ENCODE results near the gene PARD3B. TPM values are rescaled to one million over a fixed set of nuclear protein-coding genes. Genes with fewer than 3 reads are reported as not detected.
A peak's percentile ranks its signal among the peaks of the same experiment; 100 is the strongest.

PARD3B gene
- total and polyA plus RNA-seq, 2 of the 4 experiments (the other 2 are of a cell fraction) = 3.3 to 15.6 TPM

DNA sequence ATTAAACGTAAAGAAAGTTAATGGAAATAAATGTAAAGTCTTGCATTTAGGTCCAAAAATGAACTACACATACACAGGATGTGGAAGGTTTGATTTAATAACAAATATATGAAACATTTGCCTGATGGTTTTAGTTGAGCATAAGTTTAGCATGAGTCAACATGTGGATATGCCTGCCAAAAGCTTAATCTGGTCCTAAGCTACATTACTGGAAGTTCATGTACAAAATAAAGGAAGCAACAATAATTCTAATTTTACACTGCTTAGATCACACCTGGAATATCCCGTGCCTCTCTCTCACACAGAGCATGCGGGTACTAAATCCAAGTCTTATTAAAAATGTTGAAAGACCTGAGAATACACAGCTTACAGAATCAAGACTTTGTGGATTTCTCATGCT lies 860.5 kb downstream of the PARD3B start:
- Histone ChIP-seq H2BK20ac (ENCODE audit: low read depth, low read length) (peak overlapping the region; percentile 84), H3K79me1 (ENCODE audit: low read depth in 1 of 2, low read length in 2 of 2) (no peaks in the 10 kb centered on the region), H3K4ac (ENCODE audit: low read depth, low read length) (peak overlapping the region; percentile 82), H2BK120ac (ENCODE audit: low read depth, low read length) (peak overlapping the region; percentile 87), H3K27me3 (ENCODE audit: control insufficient read depth, insufficient read depth, low read length) (no peaks in the 10 kb centered on the region), H3K4me1 (ENCODE audit: control insufficient read depth, insufficient read depth, low read length) (peaks cover 9% of the 10 kb centered on the region), H2BK15ac (ENCODE audit: low read depth, low read length) (peak overlapping the region; percentile 68; the same call in 1 of the 3 replicates), H2AK9ac (replicated peaks; ENCODE audit: low read depth, low read length, poor library complexity) (no peak overlapping the region), H2AFZ (replicated peaks; ENCODE audit: low read length, poor library complexity) (no peak overlapping the region), H3K36me3 (ENCODE audit: control insufficient read depth, insufficient read depth, low read length) (no peaks in the 10 kb centered on the region), H4K91ac (ENCODE audit: insufficient read depth, low read depth, low read length) (peak overlapping the region; percentile 83; the same call in 1 of the 2 replicates), H3K56ac (ENCODE audit: extremely low read depth, insufficient read depth, low read length) (peak overlapping the region; percentile 71), H3K23ac (ENCODE audit: low read depth, low read length) (peak overlapping the region; percentile 35; the same call in 1 of the 2 replicates), H3K9me3 (ENCODE audit: control insufficient read depth, insufficient read depth, low read length) (no peaks in the 10 kb centered on the region), H2AK5ac (ENCODE audit: low read depth, low read length) (0 out of 2 replicates have a peak overlapping the region, but pooled peaks have one; percentile 54), H3K14ac (replicated peaks; ENCODE audit: low read depth, low read length) (peak overlapping the region; percentile 65), H4K5ac (ENCODE audit: low read depth, low read length) (peak overlapping the region; percentile 95), H3K27ac (ENCODE audit: insufficient read depth, low read length) (peak overlapping the region; percentile 98), H4K20me1 (ENCODE audit: insufficient read depth, low read length) (no peaks in the 10 kb centered on the region; the same call in 1 of the 2 replicates), H3K4me3 (ENCODE audit: insufficient read depth, low read depth, low read length) (no peak overlapping the region; the same call in 1 of the 2 replicates), H3K9me1 (ENCODE audit: insufficient read depth, low read length) (no peaks in the 10 kb centered on the region), H2BK5ac (ENCODE audit: low read depth, low read length, poor library complexity, severe bottlenecking) (peak overlapping the region; percentile 93), H3K9ac (ENCODE audit: low read depth, low read length) (peak overlapping the region; percentile 42; the same call in 1 of the 2 replicates), H4K8ac (ENCODE audit: low read depth in 2 of 2, low read length in 2 of 2) (peak overlapping the region; percentile 30 to 82; a peak in 3 of 4 replicates), H3K4me2 (ENCODE audit: low read depth, low read length) (peak overlapping the region; percentile 94), H3K18ac (ENCODE audit: low read depth, low read length) (peak overlapping the region; percentile 99)
- WGBS, 2 experiments (ENCODE audit: extremely low coverage in 2 of 2, insufficient read length in 1 of 2) = no CpG with 5 or more reads among the region's 3 CpGs
- ChIA-PET CTCF (no interaction called here), POLR2A (ENCODE audit: unreplicated experiment) (no interaction called here)
- dilution Hi-C loops (cut with HindIII; ENCODE audit: low sequenced_read_pairs, unreplicated experiment) = no loop called here
- BruUV-seq (replicated peaks) = no TSS peak
- in situ Hi-C loops (cut with MboI; ENCODE audit: low sequenced_read_pairs) = loop anchor here (10.0 kb wide), 1 partner anchor 259 kb away; no protein-coding TSS in a partner anchor
- ATAC-seq (ENCODE audit: low read depth) (peak; percentile 85), DNase-seq (peak; percentile 94)
- TF ChIP-seq CEBPB (IDR thresholded peaks at IDR 0.05; ENCODE audit: low read depth, low read length) = no peak
- 0 out of 2 replicates have a peak, but pooled peaks have one; percentile 26 for TF ChIP-seq FOS (IDR thresholded peaks at IDR 0.05; ENCODE audit: low read depth, low read length)
- peak; percentile 54; the same call in 1 of the 2 replicates for TF ChIP-seq BHLHE40 (IDR thresholded peaks at IDR 0.05; ENCODE audit: low read depth, low read length)
- intact Hi-C loops (cut with micrococcal nuclease) = loop anchor here (5.0 kb wide), 1 partner anchor 272 kb away; no protein-coding TSS in a partner anchor
